ENCODE results near the gene PHF5A.

PHF5A gene, protein sequence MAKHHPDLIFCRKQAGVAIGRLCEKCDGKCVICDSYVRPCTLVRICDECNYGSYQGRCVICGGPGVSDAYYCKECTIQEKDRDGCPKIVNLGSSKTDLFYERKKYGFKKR

DNA sequence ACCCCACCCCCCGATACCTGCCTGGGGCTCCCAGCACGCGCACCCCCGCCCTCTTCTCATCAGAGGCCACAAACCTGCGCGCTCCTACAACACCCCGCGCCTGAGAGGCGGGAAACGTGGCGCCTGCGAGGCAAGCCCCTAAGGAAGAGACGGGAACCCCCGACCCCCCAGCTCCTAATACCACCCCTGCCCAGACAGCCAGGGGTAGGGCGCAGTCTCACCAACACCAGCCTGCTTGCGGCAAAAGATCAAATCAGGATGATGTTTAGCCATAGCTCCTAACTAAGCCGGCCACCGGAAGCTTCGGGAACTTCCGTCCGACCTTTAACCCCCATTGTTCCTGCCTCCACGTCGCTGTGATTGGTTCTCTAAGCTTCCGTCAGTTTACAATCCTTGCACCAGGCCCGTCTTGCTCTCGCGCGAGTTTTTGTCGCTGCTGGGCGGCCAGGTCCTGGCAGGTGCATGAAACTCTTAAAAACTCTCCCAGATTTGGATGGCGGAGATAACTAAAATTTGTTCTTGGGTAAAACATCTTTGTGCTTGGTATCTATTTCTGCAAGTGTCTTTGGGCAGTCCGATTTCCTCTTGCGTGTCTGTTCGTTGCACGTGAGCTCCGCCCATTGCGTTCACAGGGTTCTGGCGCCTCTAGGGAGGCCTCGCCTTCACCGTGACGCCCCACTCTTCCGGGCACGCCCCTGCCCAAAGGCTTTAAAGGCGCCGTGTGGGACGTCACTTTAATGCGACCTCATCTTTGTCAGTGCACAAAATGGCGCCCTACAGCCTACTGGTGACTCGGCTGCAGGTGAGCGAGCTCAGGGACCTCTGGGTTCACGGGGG lies at the start of gene PHF5A, which contains the start of gene ACO2:
TSS of gene PHF5A (minus strand) at position 312 of the 837 bp plus-strand sequence. CDS start at position 273, 39 bp downstream.
TSS of gene ACO2 (plus strand) at position 737 of the 837 bp plus-strand sequence. CDS start at position 767, 30 bp downstream.
- Histone ChIP-seq H3K27ac (ENCODE audit: low read length) (no peak within 1 kb of the TSS), H3K9me3 (ENCODE audit: control insufficient read depth, insufficient read depth, low read length) (no peaks in the 10 kb centered on the region), H3K27me3 (ENCODE audit: control insufficient read depth, insufficient read depth, low read length) (no peaks in the 10 kb centered on the region), H3K4me1 (ENCODE audit: control insufficient read depth, insufficient read depth, low read length) (no peaks in the 10 kb centered on the region), H3K36me3 (ENCODE audit: control insufficient read depth, insufficient read depth, low read length) (peaks cover 20% of the 10 kb centered on the region; the same call in 1 of the 2 replicates), H3K4me3 (ENCODE audit: low read length) (peak within 1 kb of the TSS; percentile 90)
- WGBS (ENCODE audit: insufficient coverage, insufficient read length): no CpG with 5 or more reads among the region's 51 CpGs
- peak; percentile 97 for DNase-seq (ENCODE audit: low read depth, low spot score)

DNA sequence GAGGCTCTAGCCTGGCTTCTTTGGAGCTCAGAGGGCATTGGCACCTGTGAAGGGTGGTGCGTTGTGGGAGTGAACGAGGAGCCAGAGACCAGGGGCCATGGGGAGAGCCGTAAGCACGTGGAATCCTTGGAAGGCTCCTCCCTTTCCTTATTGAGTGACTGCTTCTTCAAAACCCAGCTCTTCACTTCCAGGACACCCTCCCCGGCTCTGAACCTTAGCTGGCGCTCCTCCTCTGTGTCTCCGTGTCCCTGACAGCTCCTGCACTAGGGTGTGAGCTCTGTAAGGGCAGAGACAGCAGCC lies 49.5 kb upstream of the PHF5A start:
- Histone ChIP-seq H3K9me3 (ENCODE audit: control insufficient read depth, insufficient read depth, low read length) (no peaks in the 10 kb centered on the region), H3K4me3 (ENCODE audit: low read length) (no peak overlapping the region), H3K27ac (ENCODE audit: low read length) (no peak overlapping the region), H3K4me1 (ENCODE audit: control insufficient read depth, insufficient read depth, low read length) (no peaks in the 10 kb centered on the region), H3K36me3 (ENCODE audit: control insufficient read depth, insufficient read depth, low read length) (0 out of 2 replicates have a peak, but pooled peaks cover 8% of the 10 kb centered on the region), H3K27me3 (ENCODE audit: control insufficient read depth, insufficient read depth, low read length) (no peaks in the 10 kb centered on the region)
- no CpG with 5 or more reads among the region's 7 CpGs for WGBS (ENCODE audit: insufficient coverage, insufficient read length)
- no peak for DNase-seq (ENCODE audit: low read depth, low spot score)

DNA sequence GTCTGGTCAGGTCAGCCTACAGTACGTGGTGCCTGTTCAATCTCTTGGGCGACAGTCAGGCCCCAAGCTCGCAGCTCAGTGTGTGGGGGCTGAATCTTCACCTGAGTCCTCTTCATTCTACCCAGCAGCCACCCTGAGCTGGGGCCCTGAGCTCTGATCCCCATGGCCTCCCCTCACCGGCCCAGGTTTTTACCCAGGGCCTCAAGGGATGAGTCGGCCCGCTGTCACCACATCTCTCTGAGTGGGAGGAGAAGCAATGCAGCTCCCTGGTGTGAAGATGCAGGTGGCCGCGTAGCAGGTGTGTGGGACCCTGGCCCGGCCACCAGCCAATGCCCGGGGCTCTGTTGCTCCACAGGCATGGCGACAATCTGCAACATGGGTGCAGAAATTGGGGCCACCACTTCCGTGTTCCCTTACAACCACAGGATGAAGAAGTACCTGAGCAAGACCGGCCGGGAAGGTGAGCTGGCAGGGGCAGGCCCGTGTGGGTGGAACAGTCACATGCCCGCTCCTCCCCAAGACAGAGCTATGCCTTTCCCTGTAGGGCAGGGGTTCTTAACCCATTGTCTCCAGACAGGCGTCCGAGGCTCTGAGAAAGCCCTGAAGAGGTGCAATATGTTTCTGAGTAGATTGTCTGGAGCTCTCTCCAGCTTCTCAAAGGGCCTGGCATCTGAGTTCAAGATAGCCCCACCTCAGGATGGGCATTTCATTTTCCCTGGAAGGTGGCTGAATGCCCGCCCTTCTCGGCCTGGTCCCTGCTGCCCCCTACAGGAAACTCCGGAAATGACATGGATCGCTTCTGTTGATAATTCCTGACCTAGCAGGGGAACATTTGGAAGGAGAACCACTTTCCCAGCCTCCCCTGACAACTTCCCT lies 48.9 kb upstream of the PHF5A start:
- H3K27ac ChIP-seq (ENCODE audit: low read length): no peak overlapping the region

DNA sequence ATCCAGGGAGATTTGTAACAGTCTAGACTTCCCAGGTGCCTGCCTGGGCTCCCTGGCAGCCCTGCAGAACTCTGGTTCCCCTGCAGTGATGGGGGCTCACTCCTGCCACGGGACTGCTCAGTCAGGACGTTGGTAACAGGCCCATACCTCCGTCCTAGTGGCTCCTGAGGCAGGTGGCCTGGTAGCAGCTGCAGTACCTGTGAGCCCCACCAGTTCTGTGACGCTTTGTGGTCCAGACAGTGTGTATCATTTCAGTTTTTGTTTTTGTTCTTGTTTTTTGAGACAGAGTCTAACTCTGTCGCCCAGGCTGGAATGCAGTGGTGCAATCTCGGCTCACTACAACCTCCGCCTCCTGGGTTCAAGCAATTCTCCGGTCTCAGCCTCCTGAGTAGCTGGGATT lies 48.0 kb upstream of the PHF5A start:
- WGBS (ENCODE audit: insufficient coverage, insufficient read length): no CpG with 5 or more reads among the region's 8 CpGs
- 0 out of 2 replicates have a peak, but pooled peaks cover 8% of the 10 kb centered on the region for H3K36me3 ChIP-seq (ENCODE audit: control insufficient read depth, insufficient read depth, low read length)

More for the DNA sequence above, 48.9 kb upstream of the PHF5A start:
- H3K36me3 ChIP-seq (ENCODE audit: control insufficient read depth, insufficient read depth, low read length): 0 out of 2 replicates have a peak, but pooled peaks cover 8% of the 10 kb centered on the region
- DNase-seq (ENCODE audit: low read depth, low spot score): no peak
- no peak overlapping the region for H3K4me3 ChIP-seq (ENCODE audit: low read length)
- H3K27me3 ChIP-seq (ENCODE audit: control insufficient read depth, insufficient read depth, low read length): no peaks in the 10 kb centered on the region
- peaks cover 3% of the 10 kb centered on the region for H3K4me1 ChIP-seq (ENCODE audit: control insufficient read depth, insufficient read depth, low read length)
- WGBS (ENCODE audit: insufficient coverage, insufficient read length): no CpG with 5 or more reads among the region's 22 CpGs
- H3K9me3 ChIP-seq (ENCODE audit: control insufficient read depth, insufficient read depth, low read length): no peaks in the 10 kb centered on the region

DNA sequence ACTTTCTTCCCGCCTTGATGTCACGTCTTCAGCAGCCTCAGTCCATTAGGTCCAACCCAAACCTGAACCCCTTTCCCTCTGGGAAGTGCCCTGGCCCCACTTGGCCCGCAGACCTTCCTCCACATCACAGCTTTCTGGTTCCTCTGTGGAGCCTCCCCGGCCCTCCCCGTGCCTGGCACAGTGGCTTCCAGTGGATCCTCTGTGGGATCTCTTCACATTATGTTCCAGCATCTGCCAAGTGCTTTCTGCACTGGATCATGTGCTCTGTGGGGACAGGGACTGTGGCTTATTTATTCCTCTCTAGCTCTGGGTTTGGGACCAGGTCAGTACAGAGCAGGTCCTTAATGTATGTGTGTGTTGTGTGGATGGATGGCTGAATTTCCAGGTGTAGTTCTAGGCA lies 44.9 kb upstream of the PHF5A start:
- H3K9me3 ChIP-seq (ENCODE audit: control insufficient read depth, insufficient read depth, low read length): no peaks in the 10 kb centered on the region
- WGBS (ENCODE audit: insufficient coverage, insufficient read length): no CpG with 5 or more reads among the region's 5 CpGs
- H3K27me3 ChIP-seq (ENCODE audit: control insufficient read depth, insufficient read depth, low read length): no peaks in the 10 kb centered on the region
- DNase-seq (ENCODE audit: low read depth, low spot score): no peak
- H3K27ac ChIP-seq (ENCODE audit: low read length): no peak overlapping the region
- H3K4me1 ChIP-seq (ENCODE audit: control insufficient read depth, insufficient read depth, low read length): peaks cover 5% of the 10 kb centered on the region
- H3K4me3 ChIP-seq (ENCODE audit: low read length): no peak overlapping the region
- H3K36me3 ChIP-seq (ENCODE audit: control insufficient read depth, insufficient read depth, low read length): 0 out of 2 replicates have a peak, but pooled peaks cover 8% of the 10 kb centered on the region

More for the DNA sequence above, 48.0 kb upstream of the PHF5A start:
- no peaks in the 10 kb centered on the region for H3K27me3 ChIP-seq (ENCODE audit: control insufficient read depth, insufficient read depth, low read length)
- DNase-seq (ENCODE audit: low read depth, low spot score): no peak
- peaks cover 5% of the 10 kb centered on the region for H3K4me1 ChIP-seq (ENCODE audit: control insufficient read depth, insufficient read depth, low read length)
- H3K27ac ChIP-seq (ENCODE audit: low read length): no peak overlapping the region
- no peaks in the 10 kb centered on the region for H3K9me3 ChIP-seq (ENCODE audit: control insufficient read depth, insufficient read depth, low read length)
- no peak overlapping the region for H3K4me3 ChIP-seq (ENCODE audit: low read length)

DNA sequence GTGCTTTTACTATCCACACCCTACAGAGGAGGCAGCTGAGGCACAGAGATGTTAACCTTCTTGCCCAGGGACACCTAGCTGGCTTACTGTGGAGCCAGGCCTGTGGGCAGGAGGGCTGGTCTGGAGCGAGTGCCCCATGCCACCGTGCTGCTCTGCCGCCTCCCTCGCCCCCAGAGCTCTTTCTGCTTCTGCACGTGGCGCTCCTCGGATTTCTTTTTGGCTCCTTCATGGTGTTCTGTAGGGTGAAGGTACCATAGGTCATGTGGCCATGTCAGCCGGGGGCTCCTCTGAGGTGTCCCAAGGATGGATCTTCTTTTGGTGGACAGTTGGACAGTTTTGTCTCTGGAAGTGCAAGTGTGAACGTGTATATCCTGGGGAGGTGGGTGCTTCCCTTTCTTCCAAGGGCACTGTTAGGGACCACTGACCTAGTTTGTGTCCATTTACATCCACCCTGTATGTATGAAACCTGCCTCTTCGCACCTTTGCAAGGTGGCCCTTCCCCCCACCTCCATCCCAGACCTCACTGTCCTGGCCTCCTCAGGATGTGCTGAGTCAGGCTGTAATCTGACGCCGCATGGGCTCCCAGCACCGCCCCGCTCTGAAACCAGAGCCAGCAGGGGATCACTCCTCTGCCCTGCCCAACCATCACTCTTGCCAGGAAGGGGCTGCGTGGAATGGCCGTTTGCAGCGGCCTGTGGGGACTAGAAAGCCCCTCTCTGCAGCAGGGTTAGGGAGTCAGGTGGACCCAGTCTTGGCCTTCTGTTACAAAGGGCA lies 44.1 kb upstream of the PHF5A start:
- peak; percentile 86 for DNase-seq (ENCODE audit: low read depth, low spot score)
- H3K9me3 ChIP-seq (ENCODE audit: control insufficient read depth, insufficient read depth, low read length): no peaks in the 10 kb centered on the region
- H3K27ac ChIP-seq (ENCODE audit: low read length): no peak overlapping the region
- H3K27me3 ChIP-seq (ENCODE audit: control insufficient read depth, insufficient read depth, low read length): no peaks in the 10 kb centered on the region
- no peak overlapping the region for H3K4me3 ChIP-seq (ENCODE audit: low read length)
- peaks cover 5% of the 10 kb centered on the region for H3K4me1 ChIP-seq (ENCODE audit: control insufficient read depth, insufficient read depth, low read length)
- no CpG with 5 or more reads among the region's 17 CpGs for WGBS (ENCODE audit: insufficient coverage, insufficient read length)
- H3K36me3 ChIP-seq (ENCODE audit: control insufficient read depth, insufficient read depth, low read length): 0 out of 2 replicates have a peak, but pooled peaks cover 10% of the 10 kb centered on the region

DNA sequence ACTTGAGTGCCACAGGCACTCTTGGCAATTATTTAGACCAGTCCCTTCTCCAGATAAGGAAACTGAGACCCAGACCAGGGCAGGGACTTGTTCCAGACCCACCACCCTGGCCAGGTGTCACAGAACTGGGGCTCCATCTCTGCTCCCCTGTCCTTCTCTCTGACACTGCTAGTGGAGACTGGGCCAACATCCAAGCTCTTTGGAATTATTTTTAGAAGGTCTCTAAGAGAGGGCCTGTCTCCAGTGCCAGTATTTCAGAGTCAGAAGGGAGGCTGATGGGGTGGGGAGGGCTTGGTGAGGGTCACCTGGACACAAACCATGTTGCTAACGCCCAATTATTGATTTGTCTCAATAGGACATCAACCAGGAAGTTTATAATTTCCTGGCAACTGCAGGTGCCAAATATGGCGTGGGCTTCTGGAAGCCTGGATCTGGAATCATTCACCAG lies 43.1 kb upstream of the PHF5A start:
- Histone ChIP-seq H3K4me3 (ENCODE audit: low read length) (no peak overlapping the region), H3K27ac (ENCODE audit: low read length) (no peak overlapping the region), H3K27me3 (ENCODE audit: control insufficient read depth, insufficient read depth, low read length) (no peaks in the 10 kb centered on the region), H3K4me1 (ENCODE audit: control insufficient read depth, insufficient read depth, low read length) (peaks cover 5% of the 10 kb centered on the region), H3K36me3 (ENCODE audit: control insufficient read depth, insufficient read depth, low read length) (0 out of 2 replicates have a peak, but pooled peaks cover 12% of the 10 kb centered on the region), H3K9me3 (ENCODE audit: control insufficient read depth, insufficient read depth, low read length) (no peaks in the 10 kb centered on the region)
- WGBS (ENCODE audit: insufficient coverage, insufficient read length): no CpG with 5 or more reads among the region's 2 CpGs
- DNase-seq (ENCODE audit: low read depth, low spot score): no peak

DNA sequence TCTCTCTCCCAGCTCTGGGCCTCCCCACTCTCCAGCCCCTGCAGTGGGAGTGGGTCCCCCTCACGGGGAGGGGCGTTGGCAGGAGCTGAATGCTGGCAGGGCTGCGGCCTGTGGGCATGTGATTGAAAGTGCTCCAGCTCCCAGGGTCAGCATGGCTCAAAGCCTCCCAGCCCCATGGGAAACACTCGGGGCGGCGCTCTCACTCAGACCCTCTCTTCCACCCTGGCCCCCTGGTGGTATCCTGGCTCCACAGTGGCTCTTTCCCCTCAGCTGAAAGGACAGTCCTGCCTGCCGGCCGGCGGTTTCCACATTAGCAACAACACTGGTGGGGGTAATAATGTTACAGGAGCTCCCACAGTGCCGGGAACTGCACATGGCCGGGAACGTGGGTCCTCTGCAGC lies 40.3 kb upstream of the PHF5A start:
- Histone ChIP-seq H3K27me3 (ENCODE audit: control insufficient read depth, insufficient read depth, low read length) (no peaks in the 10 kb centered on the region), H3K4me1 (ENCODE audit: control insufficient read depth, insufficient read depth, low read length) (peaks cover 5% of the 10 kb centered on the region), H3K27ac (ENCODE audit: low read length) (no peak overlapping the region), H3K36me3 (ENCODE audit: control insufficient read depth, insufficient read depth, low read length) (0 out of 2 replicates have a peak, but pooled peaks cover 6% of the 10 kb centered on the region), H3K4me3 (ENCODE audit: low read length) (no peak overlapping the region), H3K9me3 (ENCODE audit: control insufficient read depth, insufficient read depth, low read length) (no peaks in the 10 kb centered on the region)
- no peak for DNase-seq (ENCODE audit: low read depth, low spot score)
- WGBS (ENCODE audit: insufficient coverage, insufficient read length): no CpG with 5 or more reads among the region's 12 CpGs

DNA sequence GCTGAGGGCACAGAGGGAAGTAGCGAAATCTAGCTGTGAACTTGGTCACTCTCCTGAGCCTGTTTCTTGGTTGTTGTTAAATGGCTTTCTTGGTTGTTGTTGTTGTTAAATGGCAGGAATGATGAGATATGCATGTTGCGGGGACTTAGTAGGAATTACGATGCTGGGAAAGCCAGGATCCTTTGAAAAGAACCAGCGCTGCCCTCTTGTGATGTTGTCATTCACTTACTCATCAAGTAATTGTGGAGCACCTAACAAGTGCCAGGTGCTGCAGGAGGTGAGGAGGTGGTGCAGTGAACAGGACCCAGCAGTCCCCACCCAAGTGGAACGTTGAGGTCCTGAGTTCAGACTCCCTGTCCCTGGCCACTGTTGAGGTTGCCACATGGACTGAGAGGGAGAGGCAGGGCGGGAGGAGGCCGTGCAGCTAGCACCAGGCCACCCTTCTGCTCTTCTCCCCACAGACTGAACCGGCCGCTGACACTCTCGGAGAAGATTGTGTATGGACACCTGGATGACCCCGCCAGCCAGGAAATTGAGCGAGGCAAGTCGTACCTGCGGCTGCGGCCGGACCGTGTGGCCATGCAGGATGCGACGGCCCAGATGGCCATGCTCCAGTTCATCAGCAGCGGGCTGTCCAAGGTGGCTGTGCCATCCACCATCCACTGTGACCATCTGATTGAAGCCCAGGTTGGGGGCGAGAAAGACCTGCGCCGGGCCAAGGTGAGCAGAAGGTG lies 39.0 kb upstream of the PHF5A start:
- Histone ChIP-seq H3K27ac (ENCODE audit: low read length) (no peak overlapping the region), H3K36me3 (ENCODE audit: control insufficient read depth, insufficient read depth, low read length) (0 out of 2 replicates have a peak, but pooled peaks cover 4% of the 10 kb centered on the region), H3K9me3 (ENCODE audit: control insufficient read depth, insufficient read depth, low read length) (no peaks in the 10 kb centered on the region), H3K27me3 (ENCODE audit: control insufficient read depth, insufficient read depth, low read length) (no peaks in the 10 kb centered on the region), H3K4me1 (ENCODE audit: control insufficient read depth, insufficient read depth, low read length) (peaks cover 3% of the 10 kb centered on the region), H3K4me3 (ENCODE audit: low read length) (no peak overlapping the region)
- WGBS (ENCODE audit: insufficient coverage, insufficient read length): no CpG with 5 or more reads among the region's 23 CpGs
- no peak for DNase-seq (ENCODE audit: low read depth, low spot score)
